K562 (cell line): ENCODE results near the gene CUL1. TPM values are rescaled to one million over a fixed set of nuclear protein-coding genes. Genes with fewer than 3 reads are reported as not detected.

ENCODE experiments used
- ATF1 ChIP-seq, 2 experiments: fragments of 450-650 bp in 1 of 2; IDR thresholded peaks; 2 replicates each; pipeline ENCODE4 v1.6.1; 2016; ENCODE audit warnings: missing compliant biosample characterization in 1 of 2, missing genetic modification characterization in 1 of 2
- ATF3 ChIP-seq, 2 experiments: fragments of 450-650 bp in 1 of 2; sonication (generic) in 1 of 2; formaldehyde crosslinking in 1 of 2; IDR thresholded peaks in 1 of 2; conservative IDR thresholded peaks in 1 of 2; 2 replicates each; pipeline versions ENCODE4 v1.6.1 to v1.8.1; 2016 to 2023; ENCODE audit warnings: mild to moderate bottlenecking in 2 of 2, moderate library complexity in 2 of 2, inconsistent platforms in 1 of 2, missing genetic modification reagents in 1 of 2
- BRF2 ChIP-seq: IDR thresholded peaks from 3 replicates; pipeline ENCODE4 v1.6.1; 2011; ENCODE audit warnings: borderline replicate concordance, mild to moderate bottlenecking; ENCODE audit not compliant: insufficient read length, insufficient read depth
- CBX3 ChIP-seq, 2 experiments: IDR thresholded peaks; 1 replicate in 1 of 2; 2 replicates in 1 of 2; pipeline ENCODE4 v1.6.1; 2012; ENCODE audit warnings: inconsistent platforms in 2 of 2, low read length in 2 of 2, borderline replicate concordance in 1 of 2, control low read depth in 1 of 2
- FOS ChIP-seq: IDR thresholded peaks from 3 replicates; pipeline ENCODE4 v1.6.1; 2011; ENCODE audit not compliant: insufficient read length; ENCODE audit errors: extremely low read depth
- GTF2B ChIP-seq: IDR thresholded peaks from 2 replicates; pipeline ENCODE4 v1.6.1; 2011; ENCODE audit not compliant: insufficient read length; ENCODE audit errors: extremely low read depth
- MNT ChIP-seq, 2 experiments: fragments of 450-650 bp; conservative IDR thresholded peaks; 2 replicates each; pipeline ENCODE4 v1.6.1; 2017; ENCODE audit warnings: mild to moderate bottlenecking in 2 of 2, moderate library complexity in 2 of 2
- NCOA2 ChIP-seq, 2 experiments: fragments of 450-650 bp; IDR thresholded peaks; 2 replicates each; pipeline ENCODE4 v1.6.1; 2018; ENCODE audit warnings: mild to moderate bottlenecking in 2 of 2, moderate library complexity in 1 of 2; ENCODE audit not compliant: partially characterized antibody in 2 of 2
- ZNF695 ChIP-seq: fragments of 450-650 bp; formaldehyde crosslinking; IDR thresholded peaks from 2 replicates; pipeline ENCODE4 v1.4.0; 2020; ENCODE audit warnings: mild to moderate bottlenecking, moderate library complexity
- polyA plus RNA-seq, 8 experiments: library from polyadenylated mRNA; depleted of rRNA in 4 of 8; stranded (reverse) in 5 of 8; unstranded in 3 of 8; fragments of >200 nt; fragmentation: Nextera tagmentation in 2 of 8; fragmentation: Illumina TruSeq in 1 of 8; extraction: Ambion mirVana in 2 of 8; extraction: Trizol in 1 of 8; gene quantifications; 2 replicates each; pipeline versions ENCODE4 v1.2.1 to v1.2.3, GENCODE V29; 2011 to 2014; ENCODE audit warnings: inconsistent platforms in 1 of 8, missing spikeins in 1 of 8
- total RNA-seq, 7 experiments: library from RNA; depleted of rRNA in 6 of 7; stranded (reverse); fragments of >200 nt in 6 of 7; fragmentation: Illumina TruSeq in 2 of 7; extraction: Trizol in 2 of 7; gene quantifications; 2 replicates each; pipeline versions ENCODE4 v1.2.1 to v1.2.3, GENCODE V29; 2011 to 2021; ENCODE audit warnings: low replicate concordance in 1 of 7
- TF ChIP-seq, protein P1 (sequence below), 2 experiments: IDR thresholded peaks in 1 of 2; conservative IDR thresholded peaks in 1 of 2; 2 replicates each; pipeline ENCODE4 v1.6.1; 2016; ENCODE audit warnings: low read depth in 2 of 2, mild to moderate bottlenecking in 1 of 2, missing compliant biosample characterization in 1 of 2, missing genetic modification characterization in 1 of 2, moderate library complexity in 1 of 2
- TF ChIP-seq, protein P2 (sequence below), 2 experiments: fragments of 150-350 bp in 1 of 2; IDR thresholded peaks; 2 replicates each; pipeline ENCODE4 v1.6.1; 2012 to 2016; ENCODE audit warnings: low read depth in 2 of 2, low read length in 2 of 2, mild to moderate bottlenecking in 1 of 2, moderate library complexity in 1 of 2

The CUL1 gene
- total and polyA plus RNA-seq, 9 of the 15 experiments (the other 6 are each of a cell fraction or from before 2014, with no cell fraction given): 31.5 to 107 (median 96.5) TPM

DNA sequence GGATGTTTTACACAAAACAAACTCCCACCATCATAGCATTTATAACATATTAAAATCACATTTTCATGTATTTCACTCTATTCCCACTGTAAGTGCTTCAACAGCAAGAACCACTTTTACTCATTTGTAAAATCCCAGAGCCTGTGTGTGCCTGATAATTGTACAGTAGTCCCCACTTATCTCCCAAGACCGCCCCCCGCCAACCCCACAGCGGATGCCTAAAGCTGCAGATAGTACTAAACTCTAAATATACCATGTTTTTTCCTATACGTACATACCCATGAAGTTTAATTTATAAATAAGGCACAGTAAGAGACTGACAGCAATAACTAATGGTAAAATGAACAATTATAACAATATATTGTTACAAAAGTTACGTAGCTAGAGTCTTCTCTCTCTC is 151.9 kb downstream of the CUL1 start (continued):
- TF ChIP-seq ATF3 (IDR thresholded peaks at IDR 0.05) (no peak), ATF3 (CRISPR knock-in tag; conservative IDR thresholded peaks at IDR 0.05) (no peak), FOS (no peak), CBX3 (IDR thresholded peaks at IDR 0.05; ENCODE audit: borderline replicate concordance in 1 of 2, low read length in 2 of 2) (no peak), BRF2 (no peak), NCOA2 (IDR thresholded peaks at IDR 0.05; ENCODE audit: partially characterized antibody in 2 of 2) (no peak), MNT (conservative IDR thresholded peaks at IDR 0.05) (no peak; a peak in 1 of 4 replicates), ATF1 (CRISPR knock-in tag; IDR thresholded peaks at IDR 0.05) (no peak), ATF1 (tag; IDR thresholded peaks at IDR 0.05) (no peak), ZNF695 (CRISPR knock-in tag) (no peak), GTF2B (no peak)
- TF ChIP-seq, protein P1, sequence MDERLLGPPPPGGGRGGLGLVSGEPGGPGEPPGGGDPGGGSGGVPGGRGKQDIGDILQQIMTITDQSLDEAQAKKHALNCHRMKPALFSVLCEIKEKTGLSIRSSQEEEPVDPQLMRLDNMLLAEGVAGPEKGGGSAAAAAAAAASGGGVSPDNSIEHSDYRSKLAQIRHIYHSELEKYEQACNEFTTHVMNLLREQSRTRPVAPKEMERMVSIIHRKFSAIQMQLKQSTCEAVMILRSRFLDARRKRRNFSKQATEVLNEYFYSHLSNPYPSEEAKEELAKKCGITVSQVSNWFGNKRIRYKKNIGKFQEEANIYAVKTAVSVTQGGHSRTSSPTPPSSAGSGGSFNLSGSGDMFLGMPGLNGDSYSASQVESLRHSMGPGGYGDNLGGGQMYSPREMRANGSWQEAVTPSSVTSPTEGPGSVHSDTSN (CRISPR knock-in tag; IDR thresholded peaks at IDR 0.05; ENCODE audit: low read depth): no peak
- TF ChIP-seq, protein P1 (tag; conservative IDR thresholded peaks at IDR 0.05; ENCODE audit: low read depth): no peak
- TF ChIP-seq, protein P2, sequence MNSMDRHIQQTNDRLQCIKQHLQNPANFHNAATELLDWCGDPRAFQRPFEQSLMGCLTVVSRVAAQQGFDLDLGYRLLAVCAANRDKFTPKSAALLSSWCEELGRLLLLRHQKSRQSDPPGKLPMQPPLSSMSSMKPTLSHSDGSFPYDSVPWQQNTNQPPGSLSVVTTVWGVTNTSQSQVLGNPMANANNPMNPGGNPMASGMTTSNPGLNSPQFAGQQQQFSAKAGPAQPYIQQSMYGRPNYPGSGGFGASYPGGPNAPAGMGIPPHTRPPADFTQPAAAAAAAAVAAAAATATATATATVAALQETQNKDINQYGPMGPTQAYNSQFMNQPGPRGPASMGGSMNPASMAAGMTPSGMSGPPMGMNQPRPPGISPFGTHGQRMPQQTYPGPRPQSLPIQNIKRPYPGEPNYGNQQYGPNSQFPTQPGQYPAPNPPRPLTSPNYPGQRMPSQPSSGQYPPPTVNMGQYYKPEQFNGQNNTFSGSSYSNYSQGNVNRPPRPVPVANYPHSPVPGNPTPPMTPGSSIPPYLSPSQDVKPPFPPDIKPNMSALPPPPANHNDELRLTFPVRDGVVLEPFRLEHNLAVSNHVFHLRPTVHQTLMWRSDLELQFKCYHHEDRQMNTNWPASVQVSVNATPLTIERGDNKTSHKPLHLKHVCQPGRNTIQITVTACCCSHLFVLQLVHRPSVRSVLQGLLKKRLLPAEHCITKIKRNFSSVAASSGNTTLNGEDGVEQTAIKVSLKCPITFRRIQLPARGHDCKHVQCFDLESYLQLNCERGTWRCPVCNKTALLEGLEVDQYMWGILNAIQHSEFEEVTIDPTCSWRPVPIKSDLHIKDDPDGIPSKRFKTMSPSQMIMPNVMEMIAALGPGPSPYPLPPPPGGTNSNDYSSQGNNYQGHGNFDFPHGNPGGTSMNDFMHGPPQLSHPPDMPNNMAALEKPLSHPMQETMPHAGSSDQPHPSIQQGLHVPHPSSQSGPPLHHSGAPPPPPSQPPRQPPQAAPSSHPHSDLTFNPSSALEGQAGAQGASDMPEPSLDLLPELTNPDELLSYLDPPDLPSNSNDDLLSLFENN (IDR thresholded peaks at IDR 0.05; ENCODE audit: low read depth in 2 of 2, low read length in 2 of 2): no peak
